Gastroesophageal sphincter (tissue), 3 donors: ENCODE results near the gene TRIO.

Experiments used
- EP300 ChIP-seq: sonication (generic); formaldehyde crosslinking; IDR thresholded peaks from one replicate; pipeline ENCODE4 v1.6.1; 2017; ENCODE audit warnings: antibody characterized with exemption, mild to moderate bottlenecking
- POLR2A ChIP-seq, 2 donors: fragments of 450-650 bp; IDR thresholded peaks; one replicate each; pipeline ENCODE4 v1.6.1; 2017; ENCODE audit warnings: antibody characterized with exemption in 2 of 2, mild to moderate bottlenecking in 2 of 2, moderate library complexity in 1 of 2
- POLR2AphosphoS5 ChIP-seq: sonication (generic); formaldehyde crosslinking; IDR thresholded peaks from one replicate; pipeline ENCODE4 v1.6.1; 2017; ENCODE audit warnings: antibody characterized with exemption
- TF ChIP-seq, protein P1 (sequence below), 4 experiments: fragments of 200-600 bp in 2 of 4; fragments of 450-650 bp in 2 of 4; sonication (generic) in 1 of 4; IDR thresholded peaks; one replicate each; pipeline ENCODE4 v1.5.1; 2017 to 2019; ENCODE audit warnings: antibody characterized with exemption in 4 of 4, mild to moderate bottlenecking in 2 of 4, moderate library complexity in 2 of 4

DNA sequence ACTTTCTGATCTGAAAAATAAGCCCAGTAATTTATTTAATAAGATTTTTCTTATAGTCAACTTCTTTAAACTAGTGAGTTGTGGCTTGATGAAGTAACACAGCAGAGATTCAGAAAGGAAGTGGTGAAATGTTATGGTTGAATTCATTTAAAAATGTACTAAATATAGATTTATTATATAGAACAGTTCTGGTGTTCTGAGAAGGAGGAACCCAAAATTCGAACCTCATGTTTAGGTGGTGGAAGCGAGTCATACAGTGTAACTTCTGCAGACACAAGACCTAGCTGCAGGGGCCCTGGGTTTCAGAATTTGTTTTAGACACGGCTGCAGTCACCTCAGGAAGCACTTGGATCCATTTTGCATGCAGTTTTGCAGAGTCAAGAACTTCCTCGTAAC lies 188.2 kb downstream of the TRIO start:
- TF ChIP-seq, protein P1, sequence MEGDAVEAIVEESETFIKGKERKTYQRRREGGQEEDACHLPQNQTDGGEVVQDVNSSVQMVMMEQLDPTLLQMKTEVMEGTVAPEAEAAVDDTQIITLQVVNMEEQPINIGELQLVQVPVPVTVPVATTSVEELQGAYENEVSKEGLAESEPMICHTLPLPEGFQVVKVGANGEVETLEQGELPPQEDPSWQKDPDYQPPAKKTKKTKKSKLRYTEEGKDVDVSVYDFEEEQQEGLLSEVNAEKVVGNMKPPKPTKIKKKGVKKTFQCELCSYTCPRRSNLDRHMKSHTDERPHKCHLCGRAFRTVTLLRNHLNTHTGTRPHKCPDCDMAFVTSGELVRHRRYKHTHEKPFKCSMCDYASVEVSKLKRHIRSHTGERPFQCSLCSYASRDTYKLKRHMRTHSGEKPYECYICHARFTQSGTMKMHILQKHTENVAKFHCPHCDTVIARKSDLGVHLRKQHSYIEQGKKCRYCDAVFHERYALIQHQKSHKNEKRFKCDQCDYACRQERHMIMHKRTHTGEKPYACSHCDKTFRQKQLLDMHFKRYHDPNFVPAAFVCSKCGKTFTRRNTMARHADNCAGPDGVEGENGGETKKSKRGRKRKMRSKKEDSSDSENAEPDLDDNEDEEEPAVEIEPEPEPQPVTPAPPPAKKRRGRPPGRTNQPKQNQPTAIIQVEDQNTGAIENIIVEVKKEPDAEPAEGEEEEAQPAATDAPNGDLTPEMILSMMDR (IDR thresholded peaks at IDR 0.05), result no peak
- no peak for TF ChIP-seq POLR2AphosphoS5
- no peak for TF ChIP-seq POLR2A (IDR thresholded peaks at IDR 0.05)
- no peak for TF ChIP-seq EP300
